Muscle layer of colon (tissue), 2 donors: ENCODE results near the gene THADA.

ENCODE experiments used
- H3K27ac ChIP-seq: one replicate; pipeline ENCODE4 v1.7.0; 2013; ENCODE audit warnings: low read depth, mild to moderate bottlenecking, low read length, moderate library complexity
- H3K27me3 ChIP-seq, 2 donors: one replicate each; pipeline ENCODE4 v1.7.0; 2013; ENCODE audit warnings: low read length in 2 of 2, mild to moderate bottlenecking in 2 of 2; ENCODE audit not compliant: insufficient read depth in 2 of 2, control insufficient read depth in 1 of 2
- H3K36me3 ChIP-seq: one replicate; pipeline ENCODE4 v1.7.0; 2013; ENCODE audit warnings: mild to moderate bottlenecking, low read length; ENCODE audit not compliant: insufficient read depth
- H3K4me1 ChIP-seq: one replicate; pipeline ENCODE4 v1.7.0; 2013; ENCODE audit warnings: mild to moderate bottlenecking, low read length; ENCODE audit not compliant: insufficient read depth
- H3K4me3 ChIP-seq, 2 donors: one replicate each; pipeline ENCODE4 v1.7.0; 2013; ENCODE audit warnings: low read length in 2 of 2, low read depth in 1 of 2, mild to moderate bottlenecking in 1 of 2, moderate library complexity in 1 of 2
- H3K9ac ChIP-seq: one replicate; pipeline ENCODE4 v1.7.0; 2013; ENCODE audit warnings: low read length
- H3K9me3 ChIP-seq: one replicate; pipeline ENCODE4 v1.7.0; 2013; ENCODE audit warnings: mild to moderate bottlenecking, low read length
- donor health status: abdominal sarcoma.
- donor health status: Adenocarcinoma of cecum.

THADA gene

DNA sequence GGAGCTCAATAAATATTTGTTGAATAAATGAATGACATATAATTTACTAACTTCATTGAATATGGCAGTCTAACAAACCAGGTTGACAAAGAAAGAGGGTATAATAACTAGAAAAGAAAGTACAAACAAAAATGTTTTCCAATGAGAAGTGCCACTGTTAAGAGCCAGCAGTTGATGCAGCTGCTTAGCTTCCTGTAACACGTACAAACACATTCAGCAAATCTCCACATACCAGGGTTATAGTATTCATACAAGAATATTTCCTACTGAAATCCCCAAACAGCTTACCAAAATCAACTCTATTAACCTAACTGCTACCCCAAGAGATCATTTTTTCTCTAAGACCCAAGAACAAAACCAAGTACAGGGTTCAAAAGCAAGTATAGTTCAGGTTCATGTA is 77.7 kb downstream of the THADA start:
- Histone ChIP-seq H3K9ac (no peak overlapping the region), H3K4me1 (peaks cover 46% of the 10 kb centered on the region), H3K27me3 (no peaks in the 10 kb centered on the region), H3K4me3 (no peak overlapping the region), H3K9me3 (no peaks in the 10 kb centered on the region), H3K27ac (peak overlapping the region; percentile 45), H3K36me3 (no peaks in the 10 kb centered on the region)

DNA sequence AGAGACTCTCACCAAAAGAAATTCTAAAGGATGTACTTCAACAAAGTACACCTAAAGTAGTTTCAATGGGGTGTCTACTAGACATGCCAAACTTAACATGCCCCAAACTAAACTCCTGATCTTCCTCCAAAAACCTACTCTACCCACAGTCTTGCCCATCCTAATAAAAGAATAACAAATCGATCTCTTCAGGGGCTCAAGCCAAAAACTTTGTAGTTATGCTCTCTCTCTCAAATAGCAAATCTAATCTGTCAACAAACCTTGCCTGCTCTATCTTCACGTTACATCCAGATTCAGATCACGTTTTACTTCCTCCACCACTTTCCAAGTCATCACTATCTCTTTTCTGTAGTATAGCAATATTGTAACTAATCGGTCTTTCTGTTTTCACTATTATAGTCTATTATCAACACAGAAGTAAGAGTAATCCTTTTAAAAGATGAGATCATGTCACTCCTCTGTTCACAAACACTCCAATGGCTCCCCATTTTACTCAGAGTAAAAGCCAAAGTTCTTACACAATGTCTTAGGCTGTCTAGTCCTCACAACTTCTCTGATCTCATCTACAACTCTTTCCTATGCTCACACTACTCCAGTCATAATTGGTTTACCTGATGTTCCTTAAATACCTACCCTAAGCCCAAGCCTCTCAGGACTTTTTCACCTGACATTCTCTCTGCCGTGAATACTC is 79.9 kb downstream of the THADA start:
- Histone ChIP-seq H3K4me1 (peaks cover 47% of the 10 kb centered on the region), H3K36me3 (no peaks in the 10 kb centered on the region), H3K4me3 (no peak overlapping the region), H3K9ac (no peak overlapping the region), H3K9me3 (no peaks in the 10 kb centered on the region), H3K27ac (peak overlapping the region; percentile 0), H3K27me3 (no peaks in the 10 kb centered on the region)

DNA sequence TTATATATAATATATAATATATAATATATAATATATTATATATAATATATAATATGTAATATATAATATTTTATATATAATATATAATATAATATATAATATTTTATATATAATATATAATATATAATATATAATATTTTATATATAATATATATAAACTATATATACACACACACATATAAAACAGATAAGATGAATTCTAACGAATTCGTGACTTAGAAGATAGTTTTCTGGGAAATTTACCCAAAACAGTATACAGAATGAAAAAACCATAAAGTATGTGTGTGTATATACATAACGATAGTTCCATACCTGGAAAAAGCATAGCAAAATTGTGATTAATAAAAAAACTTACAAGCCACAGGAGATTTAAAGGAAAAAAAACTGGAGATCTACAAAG is 80.6 kb downstream of the THADA start:
- no peak overlapping the region for H3K27ac ChIP-seq
- no peak overlapping the region for H3K4me3 ChIP-seq
- no peak overlapping the region for H3K9ac ChIP-seq
- H3K4me1 ChIP-seq, result peaks cover 47% of the 10 kb centered on the region
- no peaks in the 10 kb centered on the region for H3K36me3 ChIP-seq
- H3K27me3 ChIP-seq, result no peaks in the 10 kb centered on the region
- no peaks in the 10 kb centered on the region for H3K9me3 ChIP-seq

DNA sequence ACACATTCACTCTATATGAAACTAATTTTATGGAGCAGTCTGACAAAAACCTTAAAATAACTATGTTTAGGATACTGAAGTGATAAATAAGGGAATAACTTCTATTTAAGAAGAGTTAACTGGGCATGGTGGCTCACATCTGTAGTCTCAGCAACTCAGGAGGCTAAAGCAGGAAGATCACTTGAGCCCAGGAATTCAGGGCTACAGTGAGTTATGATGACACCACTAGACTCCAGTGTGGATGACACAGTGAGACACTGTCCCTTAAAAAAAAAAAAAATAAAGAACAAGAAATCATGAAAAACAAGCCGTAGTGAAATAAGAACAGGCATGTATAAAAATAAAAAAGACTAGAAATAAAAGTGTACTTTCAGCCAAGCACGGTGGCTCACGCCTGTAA is 82.0 kb downstream of the THADA start:
- H3K9ac ChIP-seq, result no peak overlapping the region
- H3K4me1 ChIP-seq, result peaks cover 35% of the 10 kb centered on the region
- H3K27ac ChIP-seq, result no peak overlapping the region

DNA sequence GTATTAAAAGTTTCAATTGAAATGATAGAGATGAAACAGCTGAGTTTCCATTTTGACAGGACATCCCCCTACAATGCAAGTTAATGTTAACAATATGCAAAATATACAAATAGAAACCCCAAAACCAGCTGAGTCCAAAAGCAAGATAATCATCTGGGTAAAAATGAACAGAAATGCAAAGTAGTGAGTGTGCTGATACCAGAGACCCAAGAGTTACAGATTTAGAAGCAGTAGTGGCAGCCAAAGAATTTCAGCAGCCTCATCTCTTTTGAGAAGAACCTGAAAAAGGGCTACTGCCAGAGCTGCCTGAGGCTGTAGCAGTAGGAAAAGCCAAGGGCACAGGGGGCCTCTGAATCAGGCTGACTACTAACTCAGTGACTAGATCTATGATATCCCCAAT is 82.6 kb downstream of the THADA start:
- Histone ChIP-seq H3K4me3 (no peak overlapping the region), H3K27ac (no peak overlapping the region), H3K36me3 (peaks cover 2% of the 10 kb centered on the region), H3K9me3 (no peaks in the 10 kb centered on the region), H3K9ac (no peak overlapping the region), H3K27me3 (no peaks in the 10 kb centered on the region), H3K4me1 (peaks cover 30% of the 10 kb centered on the region)

More for the DNA sequence above, 82.0 kb downstream of the THADA start:
- no peak overlapping the region for H3K4me3 ChIP-seq
- H3K36me3 ChIP-seq, result no peaks in the 10 kb centered on the region
- H3K27me3 ChIP-seq, result no peaks in the 10 kb centered on the region
- no peaks in the 10 kb centered on the region for H3K9me3 ChIP-seq

DNA sequence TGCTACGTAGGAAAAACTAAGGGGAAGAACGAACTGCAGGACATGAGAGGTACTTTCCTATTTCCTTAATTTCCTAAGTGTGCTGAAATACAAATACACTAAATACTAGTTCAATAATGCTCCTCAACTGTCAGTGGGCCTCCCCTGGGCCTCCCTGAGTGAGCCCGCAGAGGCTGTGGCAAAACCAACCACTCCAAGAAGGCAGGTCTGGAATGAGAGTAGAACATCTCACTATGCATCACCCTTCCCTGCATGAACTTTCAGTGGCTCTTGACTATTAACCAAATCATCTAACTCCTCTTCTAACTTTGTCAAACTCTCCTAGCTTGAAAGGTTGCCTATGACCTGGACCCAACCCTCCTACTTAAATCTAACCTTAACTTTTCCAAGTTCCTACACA is 84.6 kb downstream of the THADA start:
- no peak overlapping the region for H3K4me3 ChIP-seq
- no peak overlapping the region for H3K9ac ChIP-seq
- H3K27me3 ChIP-seq, result no peaks in the 10 kb centered on the region
- H3K36me3 ChIP-seq, result peaks cover 6% of the 10 kb centered on the region
- peaks cover 9% of the 10 kb centered on the region for H3K4me1 ChIP-seq
- H3K27ac ChIP-seq, result no peak overlapping the region
- H3K9me3 ChIP-seq, result no peaks in the 10 kb centered on the region

DNA sequence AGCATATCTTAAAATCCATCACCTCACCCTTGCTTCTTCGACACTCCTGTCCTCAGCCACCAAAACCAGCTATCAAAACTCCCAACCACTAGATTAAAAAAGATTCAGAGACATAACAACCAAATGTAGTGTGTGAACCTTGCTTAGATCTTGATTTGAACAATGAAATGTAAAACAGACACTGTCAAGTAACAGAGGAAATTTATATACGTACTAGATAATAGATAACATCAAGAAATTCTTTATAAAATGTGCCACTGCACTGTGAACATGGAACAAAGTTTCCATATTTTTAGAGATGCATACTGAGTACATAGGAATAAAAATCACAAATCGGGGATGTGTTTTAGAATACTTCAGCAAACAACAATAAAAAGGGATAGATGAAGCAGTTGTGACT is 86.0 kb downstream of the THADA start:
- H3K27me3 ChIP-seq, result no peaks in the 10 kb centered on the region
- H3K27ac ChIP-seq, result no peak overlapping the region
- no peak overlapping the region for H3K9ac ChIP-seq
- no peak overlapping the region for H3K4me3 ChIP-seq
- H3K4me1 ChIP-seq, result peaks cover 5% of the 10 kb centered on the region
- no peaks in the 10 kb centered on the region for H3K9me3 ChIP-seq
- H3K36me3 ChIP-seq, result peaks cover 8% of the 10 kb centered on the region

DNA sequence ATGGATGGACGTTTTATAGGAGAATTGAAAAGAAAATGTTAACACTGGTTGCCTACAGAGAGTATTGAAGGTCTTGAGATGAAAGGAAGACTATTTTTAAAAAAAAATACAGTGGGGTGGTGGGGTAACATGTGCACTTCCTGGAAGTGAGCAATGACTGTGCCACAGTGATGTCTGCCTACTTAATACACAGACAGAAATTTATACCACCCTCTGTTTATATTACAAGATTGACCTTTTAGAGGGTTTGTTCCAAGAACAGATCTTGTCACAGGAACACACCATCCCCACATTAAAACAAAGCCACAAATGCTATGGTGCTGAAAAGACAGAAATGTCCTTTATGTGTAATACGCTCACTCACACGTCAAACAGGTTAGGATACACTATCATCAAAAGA is 87.6 kb downstream of the THADA start:
- H3K27ac ChIP-seq, result no peak overlapping the region
- no peaks in the 10 kb centered on the region for H3K27me3 ChIP-seq
- peaks cover 21% of the 10 kb centered on the region for H3K36me3 ChIP-seq
- no peak overlapping the region for H3K9ac ChIP-seq
- no peak overlapping the region for H3K4me3 ChIP-seq
- H3K9me3 ChIP-seq, result no peaks in the 10 kb centered on the region
- peaks cover 2% of the 10 kb centered on the region for H3K4me1 ChIP-seq

DNA sequence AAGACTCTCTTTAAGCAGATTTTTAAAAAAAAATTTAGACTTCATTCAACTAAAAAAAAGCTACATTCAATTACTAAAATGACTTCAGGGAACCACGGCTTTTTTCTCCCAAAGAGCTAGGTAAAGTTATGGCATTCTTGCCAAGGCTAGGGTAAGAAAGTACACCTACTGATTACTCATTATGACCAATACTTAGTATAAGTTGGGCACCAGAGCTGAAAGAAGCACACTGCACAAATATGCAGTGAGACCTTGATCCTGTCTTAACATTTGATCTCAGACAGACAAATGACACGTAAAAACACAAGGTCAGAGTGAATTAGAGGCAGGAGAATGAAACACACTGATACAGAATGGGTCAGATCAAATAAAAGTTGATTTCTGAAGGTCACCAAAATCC is 88.7 kb downstream of the THADA start:
- H3K4me3 ChIP-seq, result no peak overlapping the region
- no peaks in the 10 kb centered on the region for H3K9me3 ChIP-seq
- no peak overlapping the region for H3K27ac ChIP-seq
- H3K4me1 ChIP-seq, result no peaks in the 10 kb centered on the region
- no peaks in the 10 kb centered on the region for H3K27me3 ChIP-seq
- H3K9ac ChIP-seq, result no peak overlapping the region
- peaks cover 21% of the 10 kb centered on the region for H3K36me3 ChIP-seq

DNA sequence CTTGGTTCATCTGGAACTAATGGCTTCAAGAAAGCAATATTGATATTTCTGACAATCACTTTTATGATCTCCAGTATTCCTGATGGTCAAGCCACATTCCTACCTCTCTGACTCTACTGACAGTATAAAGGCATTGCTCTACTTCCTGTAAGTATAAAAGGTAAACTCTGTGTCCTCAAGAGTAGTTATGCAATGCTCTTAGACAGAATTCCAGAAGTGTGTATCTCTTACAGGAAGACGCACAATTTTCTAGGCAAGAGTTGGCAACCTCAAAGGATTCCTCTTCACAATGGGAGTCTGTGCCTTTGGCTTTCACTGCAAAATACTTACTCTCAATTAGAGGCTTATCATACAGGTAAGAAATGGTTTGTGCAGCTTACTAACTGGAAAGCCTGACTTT is 100.1 kb downstream of the THADA start:
- Histone ChIP-seq H3K4me1 (no peaks in the 10 kb centered on the region), H3K36me3 (peaks cover 6% of the 10 kb centered on the region), H3K27ac (no peak overlapping the region), H3K9ac (no peak overlapping the region), H3K27me3 (no peaks in the 10 kb centered on the region), H3K4me3 (no peak overlapping the region), H3K9me3 (no peaks in the 10 kb centered on the region)

DNA sequence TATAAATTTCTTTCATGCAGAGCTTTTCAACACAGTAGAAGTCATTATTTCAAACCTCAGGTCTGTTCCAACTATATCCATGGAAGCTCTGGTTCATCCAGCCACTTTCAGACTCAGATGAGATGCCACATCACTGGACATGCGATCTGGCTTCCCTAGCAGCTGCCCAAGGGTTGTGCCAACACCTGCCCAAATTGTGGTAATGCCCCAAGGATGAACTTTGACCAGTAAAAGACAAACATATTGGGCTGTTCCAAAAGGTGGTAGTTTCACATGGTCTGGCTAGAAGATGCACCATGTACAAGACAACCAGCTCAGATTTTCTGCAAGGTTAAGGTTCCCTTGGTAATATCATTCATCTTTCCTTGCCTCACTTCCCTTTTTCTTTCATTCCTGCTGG is 101.9 kb downstream of the THADA start:
- no peaks in the 10 kb centered on the region for H3K27me3 ChIP-seq
- H3K36me3 ChIP-seq, result peaks cover 6% of the 10 kb centered on the region
- H3K4me3 ChIP-seq, result no peak overlapping the region
- no peaks in the 10 kb centered on the region for H3K4me1 ChIP-seq
- no peak overlapping the region for H3K27ac ChIP-seq
- no peak overlapping the region for H3K9ac ChIP-seq
- no peaks in the 10 kb centered on the region for H3K9me3 ChIP-seq

DNA sequence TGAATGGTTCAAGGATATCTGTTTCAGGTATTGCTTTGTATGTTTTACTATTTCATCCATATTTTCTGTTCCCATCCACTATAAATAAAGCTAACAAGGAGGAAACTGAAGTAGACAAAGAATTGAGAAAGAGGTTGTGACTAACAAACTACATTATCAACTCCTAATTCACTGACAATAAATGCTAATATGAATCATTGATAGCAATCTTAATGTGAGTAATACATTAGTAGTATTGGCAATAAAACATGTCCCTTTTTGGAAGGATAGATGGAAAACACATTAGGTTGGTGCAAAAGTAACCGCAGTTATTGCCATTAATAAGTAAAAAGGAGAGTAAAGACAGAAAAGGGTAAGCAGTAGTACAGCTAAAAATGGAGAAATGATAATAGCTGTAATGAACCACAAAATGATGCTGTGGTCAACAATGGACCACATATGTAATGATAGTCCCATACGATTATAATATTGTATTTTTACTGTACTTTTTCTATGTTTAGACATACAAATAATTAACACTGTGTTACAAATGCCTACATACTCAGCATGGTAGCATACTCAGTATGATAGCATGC is 104.7 kb downstream of the THADA start:
- Histone ChIP-seq H3K27ac (no peak overlapping the region), H3K4me1 (peaks cover 8% of the 10 kb centered on the region), H3K27me3 (no peaks in the 10 kb centered on the region), H3K9me3 (no peaks in the 10 kb centered on the region), H3K4me3 (no peak overlapping the region), H3K36me3 (no peaks in the 10 kb centered on the region), H3K9ac (no peak overlapping the region)
